SHP77 treated with DMSO at 0.1 percent for 48 hours (cell line): Measurements from ENCODE around the gene RAB6B.

ENCODE experiments used
- DNase-seq: peaks from one replicate; lab custom pipeline; 2025; lab: John Stamatoyannopoulos, UW

RAB6B gene

GRCh38 chr3:133930341-133930933 is 34.8 kb upstream of the RAB6B start:
- no peak for DNase-seq

DNA sequence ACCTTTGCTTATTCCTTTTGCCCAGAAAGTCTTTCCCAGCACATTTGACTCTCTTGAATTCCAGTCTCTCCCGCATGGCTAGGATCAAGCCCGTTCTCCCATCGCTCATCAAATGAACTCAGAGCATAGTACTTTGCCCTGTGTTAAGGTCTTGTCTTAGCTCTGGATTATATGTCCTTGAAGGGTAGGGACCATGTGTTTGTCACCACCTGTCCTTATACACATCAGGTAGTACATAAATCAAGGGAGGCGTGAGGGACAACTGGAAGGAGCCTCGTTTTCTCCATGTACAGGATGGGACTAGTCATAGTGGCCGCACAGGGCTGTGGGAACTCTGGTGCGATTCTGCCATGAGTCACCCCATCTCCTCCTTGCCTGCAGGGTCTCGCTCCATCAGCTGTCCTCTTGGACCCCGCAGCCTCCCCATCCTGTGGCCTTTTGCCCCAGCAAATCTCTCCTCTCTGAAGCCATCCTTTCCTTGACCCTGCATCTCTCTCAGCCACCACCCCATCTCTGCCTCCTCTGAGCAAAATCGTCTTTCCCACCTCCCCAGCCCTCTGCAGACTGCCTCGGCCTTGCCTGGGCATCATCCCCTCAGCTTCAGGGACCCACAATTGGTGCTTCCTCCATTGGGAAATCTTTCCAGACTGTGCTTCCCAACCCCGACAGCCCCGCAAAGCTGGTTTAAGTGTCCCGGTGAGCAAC is 33.4 kb upstream of the RAB6B start:
- DNase-seq = no peak

DNA sequence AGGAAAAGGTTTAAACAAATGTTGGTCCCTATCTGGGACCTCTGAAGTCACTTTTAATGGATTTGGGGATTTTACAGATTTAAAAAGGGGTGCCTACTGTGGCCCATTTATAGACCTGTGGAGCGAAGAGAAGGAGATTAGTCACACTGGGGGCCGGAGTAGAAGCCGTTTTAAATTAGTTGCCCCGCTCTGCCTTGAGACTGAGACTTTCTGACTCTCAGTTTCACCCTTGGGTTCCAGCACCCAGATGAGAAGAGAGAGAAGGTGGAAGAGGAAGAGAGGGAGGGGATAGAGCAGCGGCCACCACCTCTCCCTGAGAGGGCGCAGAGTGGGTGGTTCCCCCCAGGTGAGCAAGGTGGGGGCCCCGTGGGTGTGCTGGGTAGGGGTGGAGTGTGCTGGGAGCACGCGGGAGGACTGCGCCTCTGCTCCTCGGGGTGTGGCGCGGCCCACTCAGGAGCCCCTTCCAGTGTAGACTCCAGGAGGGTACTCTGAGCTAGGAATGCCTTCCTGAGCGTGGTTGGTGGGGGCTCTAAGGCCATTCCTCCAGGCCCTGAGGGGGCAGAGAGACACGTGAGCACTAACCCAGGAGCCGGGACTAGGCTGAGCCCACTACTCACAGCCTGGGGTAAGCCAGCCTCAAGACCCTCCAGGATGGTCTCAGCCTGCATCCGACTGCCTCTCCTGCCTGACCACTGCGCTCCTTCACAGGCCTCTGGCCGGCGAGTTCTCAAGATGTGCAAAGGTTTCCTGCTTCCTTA is 32.6 kb upstream of the RAB6B start:
- no peak for DNase-seq

DNA sequence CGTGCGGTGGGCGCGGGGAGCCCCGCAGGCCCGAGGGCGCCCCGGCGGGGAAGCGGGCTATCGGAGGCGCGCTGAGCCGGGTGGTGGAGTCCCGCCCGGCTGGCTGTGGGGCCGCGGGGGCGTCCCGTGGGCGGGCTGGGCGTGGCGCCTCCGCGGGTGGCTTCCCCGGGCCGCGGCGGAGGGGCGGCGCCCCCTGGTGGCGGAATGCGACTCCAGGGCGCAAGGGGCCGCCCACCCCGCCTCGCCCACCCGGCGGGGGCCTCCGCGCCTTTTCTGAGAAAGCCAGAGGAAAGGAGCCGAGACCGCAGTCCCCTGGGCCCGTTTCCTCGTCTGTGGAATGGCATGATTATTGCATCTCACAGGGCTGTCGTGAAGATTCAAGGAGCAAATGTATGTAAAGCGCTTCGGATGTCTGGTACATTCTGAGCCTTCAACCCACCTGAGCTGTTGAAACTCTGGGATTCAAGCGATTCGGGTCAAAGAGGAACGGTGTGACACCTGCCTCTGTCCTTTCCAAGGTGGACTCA is 31.9 kb upstream of the RAB6B start:
- no peak for DNase-seq

DNA sequence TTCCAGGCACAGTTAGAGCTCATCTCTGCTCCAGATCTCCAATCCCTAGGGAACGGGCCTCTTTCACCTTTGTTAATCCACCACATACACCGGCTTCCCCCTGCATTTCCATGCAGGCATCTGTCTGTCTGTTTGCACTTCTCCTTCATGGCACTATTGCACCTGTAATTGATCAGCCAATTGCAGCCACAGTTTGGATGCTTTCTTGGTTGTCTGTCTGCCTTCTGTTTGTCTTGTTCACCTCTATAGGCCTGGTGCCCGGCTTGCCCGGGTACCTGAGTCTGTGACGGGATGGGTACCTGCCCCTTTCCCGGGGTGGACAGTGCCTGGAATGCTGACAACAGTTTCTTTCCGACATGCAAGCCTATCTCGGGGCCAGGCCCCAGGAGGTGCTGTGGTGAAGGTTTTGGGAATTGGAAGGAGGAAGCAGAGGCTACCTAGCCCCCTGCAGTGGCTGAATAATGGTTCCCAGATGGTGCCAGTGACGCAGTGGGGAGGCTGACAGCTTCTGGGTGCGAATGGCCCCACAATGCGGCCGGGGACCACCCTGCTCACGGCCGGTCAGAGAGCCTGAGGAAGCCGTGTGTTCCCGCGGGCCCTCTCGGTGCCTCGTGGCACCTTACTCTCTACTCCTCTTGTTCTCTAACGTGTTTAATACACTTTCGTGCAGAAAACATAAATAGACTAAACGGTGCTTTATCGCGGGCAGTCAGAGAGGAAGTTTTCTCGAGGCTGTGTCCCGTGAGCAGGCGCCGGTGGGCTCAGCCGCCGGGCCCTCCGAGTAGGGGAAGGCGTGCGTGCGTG is 31.3 kb upstream of the RAB6B start:
- no peak for DNase-seq

- DNase-seq = no peak
Observed at GRCh38 chr3:133925960-133926735, 30.5 kb upstream of the RAB6B start.

DNA sequence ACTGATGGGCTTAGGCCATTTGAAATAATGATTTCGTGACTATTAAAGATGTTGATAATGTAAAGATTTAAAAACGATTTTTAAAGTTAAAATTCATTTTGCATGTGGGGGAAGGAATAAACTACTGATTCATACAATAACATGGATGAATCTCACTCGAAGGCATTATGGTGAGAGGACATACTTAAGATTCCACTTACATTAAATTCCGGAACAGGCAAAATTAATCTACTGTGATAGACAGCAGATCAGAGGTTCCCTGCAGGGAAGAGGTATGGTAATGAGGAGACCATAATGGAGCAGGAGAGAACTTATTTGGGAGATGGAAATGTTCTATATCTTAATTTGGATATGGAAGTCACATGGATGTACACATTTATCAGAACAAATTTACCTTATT is 28.4 kb upstream of the RAB6B start:
- DNase-seq = no peak

DNA sequence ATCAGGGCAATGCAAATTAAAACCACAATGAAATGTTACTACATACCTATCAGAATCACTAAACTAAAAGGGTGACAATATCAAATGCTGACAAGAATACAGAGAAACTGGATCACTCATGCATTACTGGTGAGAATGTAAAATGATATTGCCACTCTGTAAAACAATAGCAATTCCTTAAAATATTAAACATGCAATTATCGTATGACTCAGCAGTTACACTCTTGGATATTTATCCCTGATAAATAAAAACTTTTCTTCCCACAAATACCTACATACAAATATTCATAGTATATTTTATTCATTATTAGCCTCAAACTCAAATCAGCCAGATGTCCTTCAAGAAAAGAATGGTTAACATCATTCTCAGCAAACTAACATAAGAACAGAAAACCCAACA is 25.9 kb upstream of the RAB6B start:
- no peak for DNase-seq

DNA sequence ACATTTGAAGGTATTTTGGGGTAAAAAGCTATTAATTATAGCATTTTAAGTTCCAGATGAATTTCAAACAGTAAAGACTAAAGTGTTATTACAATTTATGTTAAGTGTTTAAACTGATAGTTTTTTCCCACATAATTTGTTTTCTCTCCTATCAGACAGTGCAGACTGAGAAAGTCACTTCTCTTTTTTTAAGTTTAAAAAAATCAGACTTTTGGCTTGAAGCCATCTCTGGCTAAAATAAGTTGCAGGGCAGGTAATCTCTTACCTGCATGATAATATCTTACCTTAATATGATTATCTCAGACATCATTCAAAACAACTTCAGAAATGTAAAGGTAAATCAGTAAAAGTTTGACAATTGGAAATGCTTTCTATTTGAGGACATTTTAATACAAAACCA is 21.5 kb upstream of the RAB6B start:
- no peak for DNase-seq

- DNase-seq = no peak
Observed at GRCh38 chr3:133915685-133916658, 20.3 kb upstream of the RAB6B start.

DNA sequence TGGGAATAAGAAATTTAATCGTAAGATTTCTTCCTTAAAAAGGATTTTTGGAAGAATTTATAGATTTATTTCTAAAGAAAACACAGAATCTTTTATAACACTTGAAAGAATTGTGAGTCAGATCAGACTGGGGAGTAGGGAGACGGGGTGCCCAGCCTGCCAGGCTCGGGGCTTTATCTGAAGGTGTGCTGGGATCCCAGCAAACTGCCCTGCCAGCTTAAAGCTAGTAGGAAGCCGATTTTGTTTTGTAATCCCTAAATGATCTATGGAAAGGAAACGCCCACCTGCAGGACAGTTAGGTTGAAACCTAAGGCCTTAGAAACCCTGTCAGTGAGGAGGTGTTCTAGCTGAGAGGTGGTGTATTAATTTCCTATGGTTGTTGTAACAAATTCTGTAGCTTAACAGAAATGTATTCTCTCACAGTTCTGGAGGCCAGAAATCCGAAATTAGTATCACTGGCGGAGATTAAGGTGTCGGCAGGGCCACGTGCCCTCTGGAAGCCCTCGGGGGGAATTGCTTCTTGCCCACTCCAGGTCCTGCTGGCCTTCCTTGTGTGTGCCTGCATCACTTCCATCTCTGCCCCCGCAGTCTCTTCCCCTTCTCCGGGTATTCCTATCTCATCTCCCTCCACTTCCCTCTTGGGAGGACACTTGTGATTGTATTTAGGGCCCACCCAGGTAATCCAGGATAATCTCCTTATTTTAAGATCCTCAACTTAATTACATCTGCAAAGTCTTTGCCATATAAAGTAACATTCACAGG is 19.3 kb upstream of the RAB6B start:
- no peak for DNase-seq

GRCh38 chr3:133910422-133910821 is 14.7 kb upstream of the RAB6B start:
- no peak for DNase-seq

DNA sequence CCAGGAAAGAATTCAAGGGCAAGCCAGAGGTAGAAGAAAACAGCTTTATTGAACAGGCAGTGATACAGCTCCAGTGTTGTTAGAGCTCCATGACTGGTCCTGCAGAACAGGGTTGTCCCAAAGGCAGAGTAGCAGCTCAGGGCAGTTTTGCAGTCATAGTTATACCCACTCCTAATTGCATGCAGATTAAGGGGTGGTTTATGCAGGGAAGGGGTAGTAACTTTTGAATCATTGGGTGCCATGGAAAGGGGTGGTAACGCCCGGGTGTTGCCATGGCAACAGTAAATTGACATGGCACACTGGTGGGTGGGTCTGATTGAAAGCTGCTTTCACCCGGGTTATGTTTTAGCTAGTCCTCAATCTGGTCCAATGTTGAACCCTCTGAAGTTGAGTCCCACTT is 9.7 kb upstream of the RAB6B start:
- no peak for DNase-seq

DNA sequence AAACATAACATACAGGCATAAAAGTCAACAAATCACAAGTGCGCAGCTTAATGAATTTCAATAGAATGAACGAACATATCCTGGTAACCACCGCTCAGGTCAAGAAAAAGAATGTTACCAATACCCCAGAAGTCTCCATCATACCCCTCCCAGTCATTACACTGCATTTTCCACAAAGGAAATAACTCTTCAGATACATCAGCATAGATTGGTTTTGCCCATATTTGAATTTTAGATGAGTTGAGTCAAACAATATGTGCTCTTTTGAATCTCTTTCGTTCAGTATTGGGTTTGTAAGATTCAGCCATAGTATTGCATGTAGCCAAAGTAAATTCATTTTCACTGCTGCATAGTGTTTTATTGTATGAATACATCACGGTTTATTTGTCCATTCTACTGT is 6.2 kb upstream of the RAB6B start:
- DNase-seq = no peak

DNA sequence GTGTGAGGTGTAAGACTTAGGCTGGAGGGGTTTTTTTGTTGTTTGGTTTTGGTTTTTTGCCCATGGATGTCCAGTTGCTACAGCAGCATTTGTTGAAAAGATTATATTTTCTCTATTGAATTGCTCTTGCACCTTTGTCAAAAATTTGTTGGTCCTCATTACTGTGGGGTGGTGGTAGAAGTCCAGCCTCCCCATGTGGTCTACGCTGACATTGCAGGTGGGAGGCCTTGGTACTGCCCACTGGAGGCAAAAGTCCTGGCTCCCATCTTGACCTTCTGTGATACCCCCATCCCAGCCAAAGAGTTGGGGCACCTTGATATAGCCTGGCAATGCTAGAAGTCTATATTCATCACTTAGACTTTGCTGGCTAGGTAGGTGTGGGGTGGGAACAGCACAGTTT is 5.4 kb upstream of the RAB6B start:
- DNase-seq = no peak

- no peak for DNase-seq
Observed at GRCh38 chr3:133899311-133899710, 3.6 kb upstream of the RAB6B start.

DNA sequence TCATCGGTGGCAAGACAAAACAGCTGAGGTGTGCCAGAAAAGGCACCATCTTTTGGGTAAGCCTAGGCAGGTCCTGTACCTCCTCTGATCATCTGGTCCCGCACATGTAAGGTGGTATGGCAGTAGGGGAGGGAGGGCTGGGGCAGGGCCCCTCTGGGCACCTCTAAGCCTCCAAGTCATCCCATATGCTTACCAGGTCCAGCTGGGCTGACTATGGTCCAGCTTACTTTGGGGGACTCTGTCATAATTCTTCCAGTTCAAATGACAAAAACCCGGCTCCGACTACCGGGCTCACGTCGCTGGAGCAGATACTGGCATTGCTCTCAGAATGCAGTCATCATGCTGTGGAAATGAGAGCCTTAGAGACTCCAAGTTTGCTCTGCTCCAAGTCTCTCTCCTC is 1.9 kb upstream of the RAB6B start:
- no peak for DNase-seq

DNA sequence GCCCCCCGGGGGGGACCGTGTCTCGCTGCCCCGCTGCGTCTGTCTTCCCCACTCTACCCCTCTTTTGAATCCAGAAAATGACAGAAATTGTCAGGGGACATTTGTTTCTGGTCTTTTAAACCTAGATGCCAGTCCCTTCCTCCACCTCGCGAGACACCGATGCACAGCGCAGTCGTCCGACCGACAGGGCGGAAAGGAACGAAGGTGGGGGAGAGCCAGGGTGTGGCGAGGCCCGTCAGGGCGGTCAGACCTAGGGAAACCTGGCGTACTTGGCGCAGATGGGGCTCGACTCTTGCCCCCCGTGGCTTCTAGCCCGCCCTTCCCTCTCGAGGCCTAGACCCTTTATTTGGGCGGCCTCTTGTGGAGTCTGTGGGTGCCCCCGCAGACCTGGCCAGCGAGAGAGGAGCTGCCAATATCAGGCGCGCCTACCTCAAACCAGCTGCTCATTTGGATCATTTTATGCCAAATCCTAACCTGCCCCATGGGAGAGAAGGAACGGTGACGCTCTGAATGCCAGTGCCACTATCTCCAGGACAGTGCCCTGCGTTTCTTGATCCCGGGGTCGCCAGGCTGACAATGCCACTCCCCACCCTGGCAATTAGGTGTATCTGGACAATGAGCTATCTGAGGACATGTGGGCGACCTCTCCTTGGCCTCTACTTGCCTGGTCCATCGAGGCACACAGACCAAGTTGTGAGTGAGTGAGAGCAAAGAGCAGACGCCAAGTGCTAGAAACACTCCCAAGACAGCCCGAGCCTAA is 500 bp upstream of the RAB6B start:
- no peak for DNase-seq
